Stimulated activated CD8-positive, alpha-beta memory T cell treated with anti-CD3 and anti-CD28 coated beads, Interleukin-7, amount 100 ng/mL, for 48 hours (primary cell): ENCODE data around the gene TMCC1.
A peak's percentile ranks its signal among the peaks of the same experiment; 100 is the strongest.
"Not testable (repeated sequence)": the region's sequence is repeated elsewhere in the genome, so short reads cannot be mapped to it uniquely, and the experiment has no call there.

Experiments used
- DNase-seq, 2 donors: peaks; one replicate each; pipeline ENCODE4 v3.0.0-alpha.2; 2020; ENCODE audit warnings: low read depth in 1 of 2; ENCODE audit errors: extremely low read depth in 1 of 2

The TMCC1 gene

DNA sequence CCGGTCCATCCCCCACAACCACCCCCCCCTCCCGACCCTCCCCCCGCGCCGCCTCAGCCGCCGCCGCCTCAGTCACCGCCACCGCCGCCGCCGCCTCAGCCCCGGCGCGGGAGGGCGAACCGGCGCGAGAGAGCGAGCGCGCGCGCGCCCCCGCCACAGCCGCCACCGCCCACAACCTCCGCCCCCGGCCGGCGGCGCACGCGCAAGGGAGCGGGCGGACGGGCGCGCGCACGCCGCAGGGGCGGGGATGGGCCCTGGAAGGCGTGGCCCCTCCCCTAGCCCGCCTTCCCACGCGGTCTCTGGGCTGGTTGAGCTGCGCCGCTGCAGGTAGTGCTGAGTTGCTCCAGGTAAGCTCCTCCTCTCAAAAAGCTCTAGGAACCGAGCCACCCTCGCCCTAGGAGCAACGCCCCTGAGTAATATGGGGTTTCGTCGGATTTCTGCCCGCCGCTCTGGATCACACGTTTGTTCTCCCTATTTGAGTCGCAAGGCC, at the start of gene TMCC1:
TSS of gene TMCC1 (minus strand) at position 131 of the 490 bp plus-strand sequence.
- DNase-seq, result peak; percentile 73 to 80

DNA sequence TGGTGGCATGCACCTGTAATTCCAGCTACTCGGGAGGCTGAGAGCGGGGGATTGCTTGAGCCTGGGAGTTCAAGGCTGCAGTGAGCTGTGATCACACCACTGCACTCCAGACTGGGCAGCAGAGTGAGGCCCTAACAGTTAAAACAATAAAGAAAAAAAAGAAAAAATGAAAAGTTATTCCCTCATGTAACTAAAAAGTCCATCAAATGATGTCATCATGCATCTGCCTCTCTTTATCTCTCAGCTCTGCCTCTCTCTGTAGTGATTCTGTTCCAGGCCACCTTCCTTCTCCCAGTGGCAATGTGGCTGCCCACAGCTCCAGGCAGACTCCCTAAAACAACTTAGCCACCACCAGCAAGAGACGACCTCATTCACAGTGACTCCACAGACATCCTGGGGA, 49.5 kb upstream of the TMCC1 start:
- no peak for DNase-seq

DNA sequence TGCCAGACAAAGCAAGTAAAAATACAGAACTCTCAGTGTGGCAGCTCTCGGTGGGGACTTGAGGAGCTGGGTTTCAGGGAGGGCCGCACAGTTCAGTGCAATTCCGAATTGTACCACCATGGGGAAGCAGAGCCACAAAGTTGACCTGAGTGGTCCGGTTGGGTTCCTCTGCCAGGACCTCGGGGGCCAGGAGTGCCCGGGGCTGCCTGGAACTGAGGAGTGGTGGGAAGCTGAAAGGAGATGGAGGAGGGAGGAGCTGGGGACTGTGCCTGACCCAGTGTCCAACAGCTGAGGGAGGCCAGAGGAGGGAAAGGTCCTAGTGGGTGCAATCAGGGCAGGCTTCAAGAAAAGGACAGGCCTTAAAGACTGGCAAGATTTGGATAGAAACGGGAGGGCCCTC, 48.8 kb upstream of the TMCC1 start:
- peak in 1 of 2 donors; percentile 14 for DNase-seq

DNA sequence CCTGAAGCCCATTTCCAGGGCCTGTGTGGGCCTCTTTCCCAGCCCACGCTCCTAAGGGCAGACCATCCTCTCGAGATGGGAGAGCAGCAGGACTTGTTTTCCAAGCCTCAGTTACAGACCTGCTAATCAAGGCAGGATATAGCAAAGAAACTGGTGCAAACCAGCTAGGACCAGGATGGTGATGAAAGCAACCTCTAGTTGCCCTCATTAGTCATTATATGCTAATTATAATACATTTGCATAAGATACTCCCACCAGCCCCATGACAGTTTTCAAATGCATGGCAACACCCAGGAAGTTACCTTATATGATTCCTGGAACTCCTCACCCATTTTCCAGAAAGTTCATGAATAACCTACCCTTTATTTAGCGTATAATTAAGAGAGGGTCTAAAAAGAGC, 46.6 kb upstream of the TMCC1 start:
- DNase-seq, result no peak

DNA sequence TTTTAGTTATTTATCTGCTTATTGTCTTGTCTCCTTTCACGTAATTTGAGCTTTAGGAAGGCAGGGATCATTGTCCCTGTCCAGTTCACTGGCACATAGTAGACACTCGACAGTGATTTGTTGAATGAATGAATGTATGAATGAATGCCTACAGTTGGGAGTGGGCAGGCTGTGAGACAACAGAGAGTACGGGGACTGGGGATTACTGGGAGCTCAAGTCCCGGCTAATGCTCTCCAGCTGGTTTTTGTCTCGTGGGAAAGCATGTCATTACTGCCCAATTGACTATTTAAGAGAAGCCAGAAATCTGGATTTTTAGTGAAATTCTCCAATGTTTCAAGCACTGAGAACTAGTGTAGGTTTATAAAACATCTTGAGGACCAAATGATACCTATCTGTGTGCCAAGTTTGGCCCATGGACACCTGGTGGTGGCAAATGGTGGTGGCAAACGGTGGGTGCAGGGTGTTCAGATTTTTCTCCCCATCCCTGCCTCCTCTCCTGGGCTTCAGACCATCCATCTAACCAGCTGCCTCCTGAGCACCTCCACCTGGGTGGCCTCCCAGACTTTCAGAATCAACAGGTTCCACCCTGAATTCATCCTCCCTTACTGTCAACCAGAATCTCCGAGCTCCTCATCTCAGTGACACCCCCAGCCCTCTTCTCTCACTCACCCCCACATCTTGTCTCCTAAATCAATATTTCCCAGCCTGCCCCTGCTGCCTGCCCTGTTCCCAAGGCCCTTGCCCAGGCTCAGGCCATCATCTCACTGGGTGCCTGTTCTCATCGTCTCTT, 44.8 kb upstream of the TMCC1 start:
- no peak for DNase-seq

DNA sequence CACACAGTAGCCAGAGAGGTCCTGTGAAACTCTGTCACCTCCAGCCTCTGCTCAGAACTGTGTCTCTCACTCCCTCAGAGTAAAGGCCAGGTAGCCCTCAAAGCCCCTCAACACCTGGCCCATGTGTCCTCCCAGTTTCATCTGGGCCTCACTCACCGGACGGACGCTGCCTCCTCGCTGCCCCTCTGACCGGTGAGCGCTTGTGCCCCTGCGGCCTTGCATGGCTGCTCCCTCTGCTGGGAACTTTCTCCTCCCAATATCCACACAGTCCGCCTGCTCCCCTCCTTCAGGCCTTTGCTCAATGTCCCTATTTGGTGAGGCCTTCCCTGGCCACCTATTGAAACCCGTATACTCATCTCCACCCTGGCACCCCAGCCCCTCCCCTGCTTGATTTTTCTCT, 44.2 kb upstream of the TMCC1 start:
- DNase-seq, result no peak

DNA sequence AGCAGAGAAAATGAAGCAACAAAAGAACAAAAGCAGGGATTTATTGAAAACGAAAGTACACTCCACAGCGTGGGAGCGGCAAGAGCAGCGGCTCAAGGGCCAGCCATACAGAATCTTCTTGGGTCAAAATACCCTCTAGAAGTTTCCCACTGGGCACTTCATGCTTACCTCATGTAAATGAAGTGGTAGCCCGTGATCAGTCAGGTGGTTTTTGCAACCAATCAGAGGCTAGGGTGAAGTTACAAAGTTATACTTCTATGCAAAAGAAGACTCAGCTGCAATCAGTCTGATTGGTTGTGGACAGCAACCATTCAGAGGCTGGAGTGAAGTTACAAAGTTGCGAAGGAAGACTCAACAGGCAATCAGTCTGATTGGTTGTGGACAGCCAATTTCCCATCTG, 43.2 kb upstream of the TMCC1 start:
- DNase-seq, result no peak

DNA sequence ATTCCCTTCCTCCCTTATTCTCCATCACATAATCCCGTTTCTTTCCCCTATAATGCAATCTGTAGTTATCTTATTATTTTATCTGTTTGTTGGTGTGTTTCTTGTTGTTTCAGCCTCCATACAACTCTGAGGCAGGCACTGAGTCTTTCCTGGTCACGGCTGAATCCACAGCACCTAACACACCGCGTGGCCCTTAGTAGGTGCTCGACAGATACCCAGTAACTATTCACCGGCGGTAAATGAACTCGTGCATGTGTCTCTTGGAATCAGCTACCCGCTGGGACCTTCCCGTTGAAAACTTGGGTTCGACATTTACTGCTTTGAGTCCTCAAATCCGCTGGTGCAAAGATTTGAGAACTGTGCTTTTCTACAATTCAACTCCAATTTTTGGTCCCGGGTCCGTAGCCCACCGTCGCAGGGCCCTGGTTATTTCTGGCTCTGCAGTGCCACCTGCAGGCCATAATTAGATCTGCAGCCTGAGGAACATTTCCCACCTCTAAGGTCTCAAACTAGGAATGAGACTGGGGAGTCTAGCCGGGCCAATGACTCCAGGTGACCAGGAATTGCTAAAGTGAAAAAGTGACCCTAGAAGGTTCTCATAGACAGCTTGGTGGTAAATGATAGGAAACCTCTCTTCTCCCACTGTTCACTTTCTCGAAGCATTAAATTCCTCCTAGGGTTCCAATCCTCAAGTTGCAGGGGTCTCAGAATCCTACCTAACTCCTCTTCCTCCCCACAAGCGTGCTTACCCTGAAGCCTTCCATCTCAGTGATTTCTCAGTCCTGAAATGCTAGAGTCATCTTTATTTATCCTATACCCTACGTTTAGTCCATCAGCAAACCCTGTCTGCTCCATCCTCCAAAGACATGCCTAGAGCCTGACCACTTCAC, 41.0 kb upstream of the TMCC1 start:
- DNase-seq, result no peak

DNA sequence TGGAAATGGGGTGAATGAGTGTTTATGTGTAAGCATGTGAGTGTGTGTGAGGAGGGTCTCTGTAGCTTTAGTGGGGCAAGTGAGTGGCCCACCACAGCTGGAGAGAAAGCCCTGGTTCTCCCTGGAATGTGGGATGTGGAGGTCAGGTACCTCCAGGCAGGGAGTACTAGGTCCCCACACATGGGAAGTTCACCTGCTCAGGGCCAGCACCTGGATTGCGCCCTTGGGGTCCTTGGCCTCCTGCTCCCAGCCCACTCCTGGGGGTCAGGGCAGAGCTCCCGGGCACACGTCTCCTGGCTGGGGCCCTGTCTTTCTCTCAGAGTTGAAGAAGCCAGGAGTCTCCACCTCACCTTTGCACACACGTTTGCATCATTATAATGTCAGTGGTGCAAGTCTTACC, 40.0 kb upstream of the TMCC1 start:
- no peak for DNase-seq

DNA sequence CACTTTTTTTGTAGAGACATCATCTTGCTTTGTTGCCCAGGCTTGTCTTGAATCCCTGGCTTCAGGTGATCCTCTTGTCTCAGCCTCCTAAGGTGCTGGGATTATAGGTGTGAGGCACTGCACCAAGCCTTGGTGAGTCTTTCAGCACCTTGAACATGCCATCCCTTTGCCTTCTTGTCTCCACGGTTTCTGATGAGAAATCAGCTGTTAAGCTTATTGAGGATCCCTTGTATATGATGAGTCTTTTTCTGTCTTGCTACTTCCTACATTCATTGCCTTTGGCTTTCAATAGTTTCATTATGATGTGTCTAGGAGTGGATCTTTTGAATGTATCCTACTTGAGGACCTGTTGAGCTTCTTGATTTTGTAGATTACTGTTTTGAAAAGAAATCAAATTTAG, 35.9 kb upstream of the TMCC1 start:
- no peak for DNase-seq

DNA sequence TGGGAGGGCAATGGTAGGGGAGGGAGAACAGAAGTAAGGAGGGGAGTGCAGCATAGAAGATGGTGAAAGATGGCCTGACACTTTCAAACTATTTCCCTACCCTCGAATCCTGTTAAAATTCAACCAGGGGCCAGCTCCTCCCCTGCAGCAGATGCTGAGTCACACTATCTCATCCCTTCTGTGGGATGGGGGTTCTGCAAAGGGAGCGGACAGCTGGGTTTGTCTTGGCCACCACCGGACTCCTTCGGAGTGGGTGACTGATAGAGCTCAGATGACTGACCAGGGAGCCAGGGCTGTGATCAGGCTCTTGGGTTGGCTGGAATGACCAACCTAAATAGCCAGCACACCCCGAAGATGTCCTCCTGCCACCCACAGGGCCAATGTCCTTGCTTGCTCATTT, 33.6 kb upstream of the TMCC1 start:
- no peak for DNase-seq

DNA sequence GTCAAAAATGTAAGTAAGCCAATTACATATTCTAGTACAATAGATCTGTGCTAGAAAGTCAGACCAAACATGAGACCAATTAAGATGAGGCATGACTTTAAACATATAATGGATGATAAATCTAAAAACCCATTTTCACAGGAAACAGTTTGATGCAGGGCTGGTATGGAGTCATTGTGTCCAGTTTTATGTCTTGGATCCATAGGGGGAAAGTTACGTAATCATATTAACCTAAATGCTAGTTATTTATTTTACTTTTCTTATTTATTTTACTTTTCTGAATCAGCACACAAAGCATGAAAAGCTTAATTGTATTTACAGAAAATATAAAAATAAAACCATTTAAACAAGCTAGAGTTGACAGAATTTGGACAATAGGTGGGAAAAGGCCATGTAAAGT, 26.3 kb upstream of the TMCC1 start:
- no peak for DNase-seq

DNA sequence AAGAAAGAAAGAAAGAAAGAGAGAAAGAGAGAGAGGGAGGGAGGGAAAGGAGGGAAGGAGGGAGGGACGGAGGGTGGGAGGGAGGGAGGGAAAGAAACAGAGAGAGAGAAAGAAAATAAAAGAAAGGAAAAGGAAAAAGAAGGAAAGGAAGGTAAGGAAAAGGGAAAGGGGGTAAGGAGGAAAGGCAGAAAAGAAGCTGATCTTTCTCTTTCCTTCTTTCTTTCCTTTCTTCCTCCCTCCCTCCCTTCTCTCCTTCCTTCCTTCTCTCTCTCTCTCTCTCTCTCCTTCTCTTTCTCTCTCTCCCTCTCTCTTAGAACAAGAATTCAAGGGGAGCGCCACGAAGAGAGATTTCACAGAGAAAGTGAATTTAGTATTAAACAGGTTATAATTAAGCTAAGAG, 25.8 kb upstream of the TMCC1 start:
- no peak for DNase-seq

DNA sequence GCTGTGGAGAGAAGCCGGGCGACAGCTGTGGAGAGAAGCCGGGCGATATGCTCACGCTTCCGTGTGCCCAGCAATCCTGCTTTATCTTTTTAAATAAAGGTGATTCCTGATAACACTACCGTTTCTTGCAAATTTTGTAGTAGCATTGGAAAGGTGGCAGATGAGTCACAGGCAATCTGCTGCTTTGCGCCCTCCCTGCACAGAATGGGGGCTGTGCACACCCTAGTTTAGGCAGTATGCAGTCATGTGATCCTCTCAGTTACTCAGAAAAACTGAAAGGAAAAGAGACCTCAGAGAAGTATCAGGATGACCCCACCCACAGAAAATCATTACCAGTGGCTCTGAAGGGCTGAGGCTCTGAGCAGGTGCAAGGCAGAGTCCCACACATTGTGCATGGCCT, 24.9 kb upstream of the TMCC1 start:
- no peak for DNase-seq

DNA sequence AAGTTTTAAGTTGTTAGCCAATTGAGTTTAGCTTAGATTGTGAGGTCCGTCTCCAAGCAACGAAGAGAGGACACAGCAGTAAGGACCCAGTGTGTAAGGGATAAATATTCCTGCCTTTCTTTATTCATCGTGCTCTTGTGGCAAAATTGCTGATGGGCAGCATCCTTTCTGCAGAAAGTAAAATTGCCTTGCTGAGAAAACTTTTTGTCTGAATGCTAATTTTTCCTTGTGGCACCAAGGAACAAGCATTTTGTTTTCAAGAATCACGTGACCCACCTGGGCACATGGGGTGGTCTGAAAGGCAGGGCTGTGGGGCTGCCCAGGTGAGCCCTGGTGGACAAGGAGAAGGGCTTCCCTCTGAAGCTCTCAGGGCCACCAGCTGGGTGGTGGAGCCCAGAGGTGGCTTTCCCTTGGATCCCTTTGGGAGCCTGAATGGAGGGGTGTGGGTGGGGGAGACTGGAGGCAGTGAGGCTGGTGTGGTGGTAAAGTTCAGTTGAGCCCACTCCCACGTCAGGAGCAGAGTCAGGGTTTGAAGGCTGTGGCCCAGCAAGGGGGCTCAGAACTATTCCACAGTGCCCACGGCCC, 24.0 kb upstream of the TMCC1 start:
- DNase-seq, result no peak

DNA sequence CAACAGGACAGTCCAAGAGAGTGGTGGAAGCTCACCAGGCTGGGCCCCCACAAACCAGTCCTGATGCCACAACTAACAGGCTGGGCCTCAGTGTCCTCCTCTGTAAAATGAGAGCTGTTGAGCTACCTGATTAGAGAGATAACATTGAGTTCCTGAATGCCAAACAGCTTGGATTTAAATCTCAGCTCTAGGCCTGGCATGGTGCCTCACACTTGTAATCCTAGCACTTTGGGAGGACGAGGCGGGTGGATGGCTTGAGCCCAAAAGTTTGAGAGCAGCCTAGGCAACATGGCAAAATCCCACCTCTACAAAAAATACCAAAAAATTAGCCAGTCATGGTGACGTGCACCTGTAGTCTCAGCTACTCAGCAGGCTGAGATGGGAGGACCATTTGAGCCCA, 20.1 kb upstream of the TMCC1 start:
- no peak for DNase-seq

DNA sequence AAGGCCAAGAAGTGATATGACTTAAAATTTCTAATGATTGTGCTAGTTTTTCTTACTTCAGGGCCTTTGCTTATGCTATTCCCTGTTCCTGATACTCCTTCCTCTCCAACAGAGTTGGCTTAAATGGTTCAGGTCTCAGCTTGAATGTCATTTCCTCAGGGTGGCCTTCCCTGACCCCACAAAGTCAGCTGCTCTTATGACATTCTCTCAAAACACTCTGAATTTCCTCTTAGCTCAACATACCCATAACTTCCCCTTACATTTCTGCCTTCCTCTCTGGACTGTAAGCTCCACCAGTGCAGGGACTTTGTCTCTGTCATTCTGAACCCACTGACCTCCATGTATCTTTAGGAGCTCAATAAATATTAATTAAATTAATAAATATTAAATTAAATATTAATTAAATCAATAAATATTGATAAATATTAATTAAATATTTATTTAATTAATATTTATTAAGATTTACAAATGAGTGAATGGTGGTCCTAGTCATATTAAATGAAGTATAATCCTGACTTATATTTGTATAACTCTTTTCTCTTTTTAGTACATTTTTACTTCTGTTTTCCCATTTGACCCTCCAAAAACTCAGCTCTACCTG, 17.9 kb upstream of the TMCC1 start:
- no peak for DNase-seq

DNA sequence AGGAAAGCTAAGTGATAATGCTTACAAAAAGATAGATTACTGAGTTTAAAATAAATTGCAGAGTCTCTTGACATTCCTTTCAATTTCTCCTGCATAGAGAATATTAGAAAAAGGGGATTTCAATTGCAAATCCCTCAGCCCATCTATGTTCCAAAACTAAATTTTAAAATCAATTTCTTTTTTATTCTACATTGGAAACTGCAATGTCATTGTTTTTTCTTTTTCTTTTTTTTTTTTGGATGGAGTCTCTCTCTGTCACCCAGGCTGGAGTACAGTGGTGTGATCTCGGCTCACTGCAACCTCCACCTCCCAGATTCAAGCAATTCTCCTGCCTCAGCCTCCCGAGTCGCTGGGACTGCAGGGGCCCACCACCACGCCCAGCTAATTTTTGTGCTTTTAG, 15.7 kb upstream of the TMCC1 start:
- DNase-seq, result not testable (repeated sequence)

DNA sequence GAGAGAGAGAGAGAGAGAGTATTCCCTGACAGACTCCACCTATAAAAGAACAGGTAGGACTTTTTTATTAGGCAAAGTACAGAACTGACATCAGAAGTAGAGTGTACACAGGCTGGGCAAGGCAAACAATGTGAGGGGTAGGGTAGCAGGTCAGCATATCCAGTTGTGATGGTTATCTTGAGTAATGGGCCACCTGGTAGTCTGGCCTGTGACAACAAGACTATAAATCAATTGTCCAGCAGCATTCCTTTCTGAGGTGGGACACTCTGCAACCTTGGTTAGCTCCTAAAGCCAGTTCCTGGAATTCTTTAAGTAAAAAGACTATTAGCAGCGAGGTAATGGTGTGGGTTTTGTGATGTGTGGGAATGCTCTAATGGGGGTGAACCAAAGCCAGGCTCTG, 14.9 kb upstream of the TMCC1 start:
- no peak for DNase-seq

DNA sequence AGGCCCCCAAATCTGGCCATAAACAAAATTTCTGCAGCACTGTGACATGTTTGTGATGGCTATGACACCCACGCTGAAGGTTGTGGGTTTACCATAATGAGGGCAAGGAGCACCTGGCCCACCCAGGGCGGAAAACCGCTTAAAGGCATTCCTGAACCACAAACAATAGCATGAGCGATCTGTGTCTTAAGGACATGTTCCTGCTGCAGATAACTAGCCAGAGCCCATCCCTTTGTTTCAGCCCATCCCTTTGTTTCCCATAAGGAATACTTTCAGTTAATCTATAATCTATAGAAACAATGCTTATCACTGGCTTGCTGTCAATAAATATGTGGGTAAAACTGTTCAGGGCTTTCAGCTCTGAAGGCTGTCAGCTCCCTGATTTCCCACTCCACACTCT, 7.8 kb upstream of the TMCC1 start:
- not testable (repeated sequence) for DNase-seq

DNA sequence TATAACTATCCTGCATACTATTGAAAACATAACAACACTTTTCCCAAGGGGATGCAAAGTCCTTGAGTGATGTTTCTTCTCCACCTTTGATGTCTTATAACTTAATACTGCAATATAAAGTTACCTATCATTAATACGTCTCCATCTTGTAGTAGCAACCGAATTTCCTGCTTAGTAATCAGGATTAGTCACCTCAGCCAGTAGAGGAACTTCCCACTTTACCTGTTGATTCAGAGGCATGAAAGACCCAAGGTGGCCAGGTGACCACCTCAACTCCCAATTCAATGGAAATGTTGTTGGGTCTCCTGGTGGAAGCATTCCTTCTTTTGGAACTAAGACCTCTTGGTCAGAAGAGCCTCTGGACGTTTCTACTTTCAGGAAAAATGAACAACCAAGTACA, 3.5 kb upstream of the TMCC1 start:
- no peak for DNase-seq
